Endothelial cell of umbilical vein (primary cell): ENCODE results near the gene DNMT1. TPM values are rescaled to one million over a fixed set of nuclear protein-coding genes. Genes with fewer than 3 reads are reported as not detected.

ENCODE experiments used
- BruUV-seq: library from RNA; stranded (reverse); fragments of 400-500 nt; replicated peaks from 2 replicates; lab custom pipeline; 2021; lab: Mats Ljungman, UMichigan
- CTCF ChIA-PET: fragments of 300-600, 350-600 bp; sonication (Branson Sonifier 250); formaldehyde crosslinking; loops from one replicate; lab custom pipeline; 2021; ENCODE audit warnings: antibody characterized with exemption, inconsistent platforms; lab: Charles Lee
- POLR2A ChIA-PET: fragments of 300-600, 350-600 bp; sonication (Branson Sonifier 250); formaldehyde crosslinking; loops from one replicate; lab custom pipeline; 2021; ENCODE audit warnings: antibody characterized with exemption, inconsistent platforms; lab: Charles Lee
- DNase-seq: peaks from one replicate; pipeline ENCODE4 v3.0.0-alpha.2; 2011; ENCODE audit warnings: low read depth, low spot score
- FAIRE-seq: peaks from 2 replicates; lab custom pipeline; 2011; peaks lifted over from hg19 to GRCh38; lab: Jason Lieb, UNC
- H2AFZ ChIP-seq: 2 replicates; pipeline ENCODE4 v1.6.0; 2012; ENCODE audit warnings: low read depth, low read length, control low read depth, inconsistent platforms
- H3K27ac ChIP-seq: 2 replicates; pipeline ENCODE4 v1.5.1; 2011; ENCODE audit warnings: low read depth, mild to moderate bottlenecking, control low read depth, low read length, moderate library complexity; ENCODE audit not compliant: insufficient read depth
- H3K27me3 ChIP-seq, 2 experiments: 2 replicates each; pipeline versions ENCODE4 v1.6.0 to v1.6.1; 2011; ENCODE audit warnings: low read length in 2 of 2, mixed read lengths in 1 of 2; ENCODE audit not compliant: control insufficient read depth in 2 of 2, insufficient read depth in 2 of 2
- H3K36me3 ChIP-seq, 2 experiments: 2 replicates in 1 of 2; 3 replicates in 1 of 2; pipeline ENCODE4 v1.5.1; 2011; ENCODE audit warnings: low read length in 2 of 2, mild to moderate bottlenecking in 1 of 2, moderate library complexity in 1 of 2; ENCODE audit not compliant: control insufficient read depth in 2 of 2, insufficient read depth in 2 of 2; ENCODE audit errors: extremely low read depth in 1 of 2
- H3K4me1 ChIP-seq: 3 replicates; pipeline ENCODE4 v1.5.1; 2011; ENCODE audit warnings: mild to moderate bottlenecking, low read length; ENCODE audit not compliant: control insufficient read depth, insufficient read depth; ENCODE audit errors: extremely low read depth
- H3K4me2 ChIP-seq: 2 replicates; pipeline ENCODE4 v1.6.1; 2011; ENCODE audit warnings: low read length, control low read depth, mixed read lengths; ENCODE audit not compliant: insufficient read depth
- H3K4me3 ChIP-seq, 3 experiments: fragments of 200-600 bp in 1 of 3; sonication (generic), shearing (Covaris generic) in 1 of 3; replicated peaks in 1 of 3; 2 replicates each; pipeline ENCODE4 v1.5.1; 2011 to 2016; ENCODE audit warnings: control low read depth in 3 of 3, low read length in 3 of 3, mild to moderate bottlenecking in 2 of 3, inconsistent platforms in 1 of 3, low read depth in 1 of 3, moderate library complexity in 1 of 3; ENCODE audit not compliant: insufficient read depth in 1 of 3
- H3K79me2 ChIP-seq: 2 replicates; pipeline ENCODE4 v1.6.0; 2012; ENCODE audit warnings: low read length, inconsistent platforms; ENCODE audit not compliant: control insufficient read depth, insufficient read depth
- H3K9ac ChIP-seq: replicated peaks from 2 replicates; pipeline ENCODE3; 2011; ENCODE audit warnings: low read length, control low read depth; ENCODE audit not compliant: insufficient read depth; ENCODE audit errors: extremely low read depth
- H3K9me1 ChIP-seq: replicated peaks from 3 replicates; pipeline ENCODE4 v1.6.0; 2011; ENCODE audit warnings: mild to moderate bottlenecking, low read length; ENCODE audit not compliant: control insufficient read depth, insufficient read depth; ENCODE audit errors: extremely low read depth
- H3K9me3 ChIP-seq: replicated peaks from 2 replicates; pipeline ENCODE4 v1.5.1; 2012; ENCODE audit warnings: low read length, inconsistent platforms; ENCODE audit not compliant: control insufficient read depth, insufficient read depth
- H4K20me1 ChIP-seq: replicated peaks from 2 replicates; pipeline ENCODE3; 2011; ENCODE audit warnings: mild to moderate bottlenecking, low read length; ENCODE audit not compliant: control insufficient read depth, insufficient read depth; ENCODE audit errors: extremely low read depth
- CTCF ChIP-seq, 2 donors: IDR thresholded peaks; 1 replicate in 1 of 2; 2 replicates in 1 of 2; pipeline ENCODE4 v1.5.1; 2011; ENCODE audit warnings: low read length in 2 of 2, mild to moderate bottlenecking in 2 of 2, moderate library complexity in 2 of 2, control low read depth in 1 of 2, inconsistent platforms in 1 of 2, low read depth in 1 of 2; ENCODE audit not compliant: insufficient read depth in 1 of 2; ENCODE audit errors: extremely low read depth in 1 of 2
- FOS ChIP-seq: IDR thresholded peaks from 2 replicates; pipeline ENCODE4 v1.6.1; 2011; ENCODE audit warnings: mild to moderate bottlenecking, low read length, moderate library complexity, borderline replicate concordance; ENCODE audit not compliant: insufficient read depth
- GATA2 ChIP-seq: IDR thresholded peaks from 2 replicates; pipeline ENCODE4 v1.7.0; 2011; ENCODE audit warnings: low read depth, mild to moderate bottlenecking, moderate library complexity, mixed read lengths, low read length; ENCODE audit not compliant: insufficient read length, insufficient read depth
- JUN ChIP-seq: IDR thresholded peaks from 2 replicates; pipeline ENCODE4 v1.6.1; 2011; ENCODE audit warnings: borderline replicate concordance, low read depth; ENCODE audit not compliant: insufficient read length, insufficient read depth
- MAX ChIP-seq: IDR thresholded peaks from 2 replicates; pipeline ENCODE4 v1.6.1; 2011; ENCODE audit not compliant: insufficient read depth, insufficient read length
- MYC ChIP-seq: IDR thresholded peaks from one replicate; pipeline ENCODE4 v1.6.1; 2011; ENCODE audit warnings: mild to moderate bottlenecking, low read depth, low read length
- dilution Hi-C: fragments of 300-500 bp; cut with MboI; formaldehyde crosslinking; loops from one replicate; pipeline ENCODE4 v1.15.0; 2019; ENCODE audit warnings: low sequenced_read_pairs; ENCODE audit not compliant: extremely low pct_ligation_motif_present
- intact Hi-C: fragments of 100-400 bp; cut with micrococcal nuclease; formaldehyde crosslinking; loops from one replicate; pipeline ENCODE4 v1.10.0; 2022
- polyA plus RNA-seq, 4 experiments: library from polyadenylated mRNA; depleted of rRNA in 3 of 4; stranded (reverse) in 3 of 4; unstranded in 1 of 4; fragments of >200 nt; gene quantifications; 2 replicates each; pipeline versions ENCODE4 v1.2.1 to v1.2.3, GENCODE V29; 2011 to 2012; ENCODE audit warnings: missing spikeins in 1 of 4
- total RNA-seq: library from RNA; stranded (reverse); gene quantifications from 2 replicates; pipeline ENCODE4 v1.2.3, GENCODE V29; 2021

DNMT1 gene
- total and polyA plus RNA-seq, 2 donors (not counting 3 experiments of a cell fraction or from before 2014, with no cell fraction given), result 53.4 to 165 TPM

GRCh38 chr19:10152100-10152499, 42.7 kb downstream of the DNMT1 start:
- CTCF ChIA-PET, result no interaction called here
- Histone ChIP-seq H3K27ac (no peak overlapping the region), H3K4me3 (no peak overlapping the region), H3K9me1 (no peaks in the 10 kb centered on the region), H2AFZ (no peak overlapping the region), H3K36me3 (peaks cover 35 to 44% of the 10 kb centered on the region in 2 experiments), H4K20me1 (no peaks in the 10 kb centered on the region), H3K4me1 (no peaks in the 10 kb centered on the region), H3K27me3 (no peaks in the 10 kb centered on the region), H3K4me2 (no peak overlapping the region), H3K9ac (no peak overlapping the region), H3K9me3 (no peaks in the 10 kb centered on the region), H3K79me2 (no peaks in the 10 kb centered on the region)
- POLR2A ChIA-PET, result no interaction called here
- TF ChIP-seq MYC (no peak), GATA2 (no peak), JUN (no peak), MAX (no peak), FOS (no peak), CTCF (IDR thresholded peaks at IDR 0.05; ENCODE audit: extremely low read depth in 1 of 2, insufficient read depth in 1 of 2, low read depth in 1 of 2, low read length in 2 of 2) (no peak)
- BruUV-seq, result no TSS peak
- DNase-seq, result no peak
- intact Hi-C loops (no loop called here), dilution Hi-C loops (no loop called here)
- no peak for FAIRE-seq
